GM18520 (cell line): ENCODE data around the gene CAMTA1.

ENCODE experiments used
- ATAC-seq: cut with Tn5 transposase; IDR thresholded peaks from one replicate; pipeline ENCODE4 v1.9.1; 2021; ENCODE audit not compliant: unreplicated experiment

Gene CAMTA1

DNA sequence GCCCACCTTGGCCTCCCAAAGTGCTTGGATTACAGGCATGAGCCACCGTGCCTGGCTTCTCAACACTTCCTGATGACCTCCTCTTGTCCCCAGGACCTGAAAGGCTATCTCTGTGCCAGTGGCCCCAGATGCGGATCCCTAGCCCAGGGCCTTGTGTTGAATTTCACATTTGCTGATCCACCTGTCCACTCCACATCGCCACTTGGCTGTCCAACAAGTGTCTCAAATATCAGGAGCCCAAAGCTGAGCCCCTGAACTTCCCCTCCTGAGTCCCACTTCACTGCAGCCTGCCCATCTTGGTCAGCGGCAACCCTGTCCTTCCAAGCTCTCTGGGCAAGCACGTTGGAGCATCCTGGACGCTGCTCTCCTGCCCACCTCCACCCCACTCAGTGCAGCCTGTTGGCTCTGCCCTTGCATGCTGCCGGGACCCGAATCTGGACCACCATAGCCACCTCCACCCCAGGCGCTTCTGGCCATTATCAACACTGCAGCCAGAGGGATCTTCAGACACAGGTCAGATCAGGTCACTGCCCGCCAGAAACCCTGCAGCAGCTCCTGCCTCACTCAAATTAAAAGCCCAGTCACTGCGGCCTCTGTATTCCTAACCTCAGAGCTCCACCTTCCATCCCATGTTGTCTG is 633.3 kb downstream of the CAMTA1 start:
- ATAC-seq: no peak

DNA sequence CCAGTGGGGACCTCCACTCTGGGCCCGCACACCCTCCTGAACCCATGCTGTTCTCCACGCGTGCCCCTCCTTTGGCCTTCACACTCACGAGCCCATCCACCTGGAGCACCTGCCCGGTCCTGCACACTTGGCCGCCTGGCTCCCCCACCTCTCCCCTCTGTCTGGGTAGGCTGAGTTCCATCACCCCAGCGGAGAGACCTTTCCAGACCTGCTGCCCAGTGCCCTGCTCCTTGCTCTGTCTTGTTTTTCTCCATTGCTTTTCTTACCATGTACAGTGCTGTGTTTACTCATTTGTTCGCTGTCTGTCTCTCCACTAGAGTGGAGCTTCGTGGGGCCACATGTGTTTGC is 634.8 kb downstream of the CAMTA1 start:
- no peak for ATAC-seq

DNA sequence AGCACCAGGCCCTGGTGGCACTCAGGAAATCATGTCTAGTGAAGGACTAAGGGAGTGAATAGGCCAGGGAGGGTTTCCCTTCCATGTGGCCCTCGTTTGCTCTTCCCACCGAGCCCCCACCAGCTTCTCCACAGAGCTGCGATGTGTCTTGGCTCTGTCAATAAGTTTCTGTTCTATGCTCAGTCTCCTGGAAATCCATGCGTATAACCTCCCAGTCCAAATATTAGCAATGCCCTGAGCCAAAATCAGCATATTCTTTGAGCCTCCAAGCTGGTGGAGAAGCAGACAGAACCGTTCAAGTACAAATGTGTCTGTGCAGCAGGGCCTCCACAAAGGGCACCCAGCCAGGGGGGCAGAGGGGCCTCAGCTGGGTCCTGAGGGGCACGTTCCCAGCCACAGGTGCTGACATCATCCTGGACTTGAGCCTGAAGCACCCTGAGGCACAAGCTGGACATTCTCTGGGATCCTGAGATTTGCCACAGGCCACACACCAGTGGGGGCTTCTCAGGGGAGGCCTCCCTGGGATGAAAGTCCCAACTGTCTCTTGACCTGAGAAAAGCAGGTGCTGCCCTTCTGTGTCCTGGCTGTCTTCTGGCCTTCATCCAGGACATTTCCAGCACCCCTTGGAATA is 635.3 kb downstream of the CAMTA1 start:
- no peak for ATAC-seq

DNA sequence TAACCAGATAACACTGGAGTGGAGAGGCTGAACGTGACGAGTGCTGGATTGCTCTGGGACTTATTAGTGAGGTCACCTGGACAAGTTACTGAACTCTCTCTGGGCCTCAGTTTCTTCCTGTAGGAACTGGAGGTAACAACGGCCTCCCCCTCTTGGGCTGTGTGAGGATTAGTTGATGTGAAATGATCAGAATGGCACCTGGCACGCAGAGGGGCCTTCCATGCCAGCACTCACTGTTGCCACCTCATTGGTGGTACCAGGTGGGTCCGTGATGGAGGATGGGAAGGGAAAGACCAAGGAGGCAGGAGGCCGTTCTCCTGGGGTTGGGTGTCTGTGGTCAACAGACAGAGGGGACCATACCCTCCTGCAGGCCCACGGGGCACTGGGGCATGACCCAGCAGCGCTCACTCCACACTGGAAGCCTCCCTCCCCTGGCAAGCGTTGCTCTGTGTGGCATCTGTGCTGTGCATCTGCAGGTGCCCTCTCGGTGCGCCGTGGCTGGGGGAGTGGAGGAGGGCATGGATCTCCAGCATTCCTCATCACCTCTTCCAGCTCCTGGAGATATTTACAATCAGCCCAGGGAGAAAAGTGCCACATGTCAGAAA is 636.3 kb downstream of the CAMTA1 start:
- no peak for ATAC-seq

DNA sequence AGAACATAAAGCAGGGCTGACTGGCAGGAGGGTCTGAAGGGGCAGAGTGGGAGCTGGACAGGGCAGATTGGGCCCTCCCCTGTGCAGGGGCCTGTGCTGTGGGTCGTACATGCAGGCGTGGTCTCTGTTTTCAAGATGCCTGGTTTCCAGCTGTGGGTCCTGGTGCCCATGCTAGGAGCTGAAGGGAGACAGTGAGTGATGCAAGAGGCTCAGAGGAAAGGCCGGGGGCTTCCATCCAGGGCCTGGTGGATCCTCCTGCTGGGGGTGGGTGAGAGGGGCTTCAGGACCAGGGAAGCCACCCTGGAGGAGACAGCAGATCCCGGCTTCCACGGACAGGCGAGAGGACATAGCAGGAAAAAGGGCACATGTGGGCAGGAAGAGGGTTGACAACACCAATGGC is 636.8 kb downstream of the CAMTA1 start:
- ATAC-seq: no peak

DNA sequence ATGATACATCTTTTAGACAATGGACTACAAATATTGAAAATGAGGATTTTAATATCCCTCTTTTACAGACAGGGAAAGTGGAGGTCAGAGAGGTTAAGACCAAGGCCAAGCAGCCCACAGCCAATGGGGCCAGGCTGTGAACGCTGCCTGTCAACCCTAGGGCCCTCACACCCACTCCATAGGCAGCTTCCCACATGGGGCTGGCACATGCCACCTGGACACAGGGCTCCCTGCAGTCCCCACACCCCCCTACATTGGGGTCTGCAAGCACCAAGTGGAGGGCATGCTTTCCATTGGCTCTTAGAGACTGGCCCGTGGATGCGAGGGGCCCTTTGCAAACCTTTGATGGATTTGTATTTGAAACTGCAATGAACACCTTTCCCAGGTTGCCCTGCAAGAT is 637.3 kb downstream of the CAMTA1 start:
- no peak for ATAC-seq

DNA sequence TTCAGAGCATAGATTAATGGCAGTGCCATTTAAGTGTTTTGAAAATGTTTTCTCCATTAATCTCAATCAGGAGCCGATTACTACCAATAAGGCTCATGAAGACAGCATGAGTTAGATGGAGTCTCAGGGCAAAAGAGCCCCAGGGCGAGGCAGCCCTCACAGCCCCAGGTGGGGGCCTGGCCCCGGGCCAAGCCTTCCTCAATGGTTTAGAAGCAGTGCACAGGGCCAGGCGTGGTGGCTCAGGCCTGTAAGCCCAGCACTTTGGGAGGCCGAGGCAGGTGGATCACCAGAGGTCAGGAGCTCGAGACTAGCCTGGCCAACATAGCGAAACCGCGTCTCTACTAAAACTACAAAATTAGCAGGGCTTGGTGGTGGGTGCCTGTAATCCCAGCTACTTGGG is 637.7 kb downstream of the CAMTA1 start:
- no peak for ATAC-seq

GRCh38 chr1:7424352-7424890 is 639.2 kb downstream of the CAMTA1 start:
- ATAC-seq: no peak

GRCh38 chr1:7425229-7425628 is 640.0 kb downstream of the CAMTA1 start:
- ATAC-seq: no peak

- no peak for ATAC-seq
These were observed 640.5 kb downstream of the CAMTA1 start for GRCh38 chr1:7425771-7426170.

- no peak for ATAC-seq
These were observed 641.7 kb downstream of the CAMTA1 start for GRCh38 chr1:7426780-7427604.

DNA sequence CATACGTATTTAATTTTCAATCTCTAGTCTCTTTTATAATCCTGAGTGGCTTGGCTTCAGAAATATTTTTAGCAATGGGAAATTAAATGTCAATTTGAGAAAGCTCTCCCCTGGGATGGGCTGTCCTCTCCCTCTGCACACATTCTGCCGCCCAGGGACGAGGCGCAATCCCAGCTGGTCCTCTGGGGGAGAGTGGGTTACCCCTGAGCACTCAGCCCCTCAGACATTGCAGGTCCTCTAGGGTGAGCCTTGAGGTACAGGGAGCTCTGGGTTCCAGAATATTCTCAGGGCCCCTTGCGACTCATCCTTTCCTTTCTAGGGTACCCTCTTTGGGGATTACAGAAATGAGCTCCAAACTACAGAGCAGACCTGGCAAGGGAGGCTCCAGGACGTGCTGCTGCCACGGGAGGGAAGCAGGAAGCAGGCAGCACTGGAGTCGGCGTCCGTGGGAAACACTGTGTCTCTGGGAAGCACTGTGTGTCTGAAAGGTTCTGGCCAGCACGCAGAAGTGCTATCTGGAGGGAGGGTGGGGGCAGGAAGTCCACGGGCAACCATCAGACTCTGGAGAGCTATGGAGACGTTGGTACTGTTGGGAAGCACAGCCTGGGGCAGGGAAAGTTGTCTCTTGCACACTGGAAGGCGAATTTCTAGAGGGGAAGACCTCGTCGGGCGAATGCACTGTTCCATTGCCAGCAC is 642.5 kb downstream of the CAMTA1 start:
- ATAC-seq: no peak

DNA sequence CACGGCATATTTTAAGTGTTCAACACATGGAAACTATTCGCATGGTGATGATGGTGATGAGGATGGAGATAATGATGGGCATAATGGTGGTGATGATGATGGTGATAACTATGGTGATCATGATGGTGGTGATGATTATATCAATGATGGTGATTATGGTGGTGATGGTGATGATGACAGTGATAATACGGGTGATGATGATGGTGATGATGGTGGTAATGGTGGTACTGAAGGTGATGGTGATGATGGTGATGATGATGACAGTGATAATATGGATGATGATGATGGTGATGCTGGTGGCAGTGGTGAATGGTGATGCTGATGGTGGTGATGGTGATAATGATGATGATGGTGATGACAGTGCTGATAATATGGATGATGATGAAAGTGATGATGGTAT is 644.0 kb downstream of the CAMTA1 start:
- no peak for ATAC-seq

GRCh38 chr1:7430047-7430608 is 644.9 kb downstream of the CAMTA1 start:
- no peak for ATAC-seq

DNA sequence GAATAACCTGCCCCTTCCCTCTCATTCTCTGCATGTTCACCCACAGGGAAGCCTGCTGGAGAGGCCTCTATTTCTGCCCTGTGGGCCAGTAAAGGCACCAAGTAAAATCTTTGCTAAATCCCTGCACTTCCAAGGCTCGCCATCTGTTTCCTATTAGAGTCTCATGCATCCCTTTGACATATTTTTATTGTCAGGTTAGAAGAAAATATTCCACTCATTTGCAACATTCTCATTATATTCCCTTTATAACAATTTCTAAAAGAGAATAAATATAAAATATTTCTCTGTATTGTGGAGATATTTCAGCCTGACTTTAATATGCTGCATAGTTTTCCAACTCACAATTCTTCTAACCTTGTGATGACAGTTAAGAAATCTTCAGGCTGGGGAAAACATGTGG is 645.4 kb downstream of the CAMTA1 start:
- no peak for ATAC-seq

GRCh38 chr1:7432102-7432899 is 647.0 kb downstream of the CAMTA1 start:
- no peak for ATAC-seq

- no peak for ATAC-seq
These were observed 647.7 kb downstream of the CAMTA1 start for GRCh38 chr1:7432900-7433380.

DNA sequence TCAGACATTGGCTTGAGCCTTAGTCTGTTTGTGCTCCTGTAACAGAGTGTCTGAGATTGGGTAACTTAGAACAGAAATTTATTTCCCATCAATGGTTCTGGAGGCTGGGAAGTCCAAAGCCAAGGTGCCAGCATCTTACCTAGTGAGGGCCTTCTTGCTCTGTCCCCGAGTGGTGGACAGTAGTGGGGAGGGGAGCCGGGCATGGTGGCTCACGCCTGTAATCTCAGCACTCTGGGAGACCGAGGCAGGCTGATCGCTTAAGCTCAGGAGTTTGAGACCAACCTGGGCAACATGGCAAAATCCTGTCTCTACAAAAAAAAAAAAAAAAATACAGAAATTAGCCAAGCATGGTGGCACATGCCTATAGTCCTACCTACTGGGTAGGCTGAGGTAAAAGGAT is 649.3 kb downstream of the CAMTA1 start:
- no peak for ATAC-seq

DNA sequence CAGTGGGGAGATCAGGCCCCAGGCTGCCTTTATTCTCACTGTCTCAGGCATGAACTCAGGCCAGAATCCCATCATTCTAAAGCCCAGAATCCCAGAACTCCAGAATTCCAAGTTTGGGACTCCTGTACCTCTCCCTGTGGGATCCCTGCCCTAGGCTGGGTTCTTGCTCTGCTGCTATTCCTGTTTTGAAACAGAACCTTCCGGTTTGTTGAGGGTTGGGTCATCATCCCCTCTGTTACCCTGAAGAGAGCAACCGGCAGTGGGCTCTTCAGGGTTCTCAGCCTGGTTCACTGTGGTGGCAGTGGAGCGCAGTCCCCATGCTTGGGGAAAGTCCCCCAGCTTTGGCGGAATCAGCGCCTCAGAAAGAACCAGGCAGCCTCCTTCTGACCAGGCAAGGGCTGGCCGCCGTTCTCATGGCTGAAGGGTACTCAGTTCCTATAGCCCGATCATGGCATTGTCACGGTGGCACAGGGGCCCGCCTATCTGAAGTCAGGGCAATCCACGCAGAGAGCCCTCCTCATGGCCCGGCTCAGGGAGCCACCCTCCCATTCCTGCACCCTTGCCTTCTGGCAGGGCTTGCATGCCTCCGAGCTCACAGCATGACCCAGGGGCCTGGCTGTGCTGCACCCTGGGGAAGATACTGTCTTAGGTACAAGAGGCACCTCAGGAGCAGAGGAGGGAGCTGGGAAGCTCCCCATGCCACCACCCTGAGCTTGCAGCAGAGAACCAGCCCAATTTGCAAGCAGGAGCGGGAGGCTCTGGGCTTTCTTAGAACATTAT is 650.2 kb downstream of the CAMTA1 start:
- ATAC-seq: no peak
